AG20443 (cell line): ENCODE measurements around the gene DSEL.

ENCODE experiments used
- DNase-seq: peaks from one replicate; pipeline ENCODE4 v3.0.0; 2012; ENCODE audit warnings: low spot score, mixed read lengths

The DSEL gene

DNA sequence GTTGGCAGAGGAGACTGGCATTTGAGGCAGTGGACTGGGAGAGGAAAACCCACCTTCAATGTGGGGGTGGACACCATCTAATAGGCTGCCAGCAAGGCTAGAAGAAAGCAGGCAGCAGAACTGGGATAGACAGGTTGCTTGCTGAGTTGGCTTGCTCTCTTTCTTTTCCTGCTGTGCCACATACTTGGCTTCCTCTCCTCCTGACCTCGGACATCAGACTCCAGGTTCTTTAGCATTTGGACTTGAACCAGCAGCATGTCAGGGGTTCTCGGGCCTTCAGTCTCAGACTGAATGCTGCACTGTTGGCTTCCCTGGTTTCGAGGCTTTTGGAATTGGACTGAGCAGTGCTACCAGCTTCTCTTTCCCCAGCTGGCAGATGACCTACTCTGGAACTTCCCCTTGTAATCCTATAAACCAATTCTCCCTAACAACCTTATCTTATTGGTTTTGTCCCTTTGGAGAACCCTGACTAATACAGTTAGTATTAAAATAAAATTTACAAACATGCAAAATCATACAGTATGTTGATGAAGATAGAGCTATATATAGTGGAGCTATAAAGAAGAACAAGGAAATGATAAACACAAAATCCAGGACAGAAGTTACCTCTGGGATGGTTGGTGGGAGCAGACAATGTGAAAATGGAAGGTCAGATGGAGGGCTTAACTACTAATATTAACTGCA, 15.9 kb downstream of the DSEL start:
- no peak for DNase-seq

GRCh38 chr18:67496469-67496868, 20.1 kb downstream of the DSEL start:
- no peak for DNase-seq

GRCh38 chr18:67486534-67486933, 30.0 kb downstream of the DSEL start:
- no peak for DNase-seq

GRCh38 chr18:67485655-67486054, 30.9 kb downstream of the DSEL start:
- no peak for DNase-seq

- DNase-seq = no peak
Observed at GRCh38 chr18:67484458-67484857, 32.1 kb downstream of the DSEL start.

DNA sequence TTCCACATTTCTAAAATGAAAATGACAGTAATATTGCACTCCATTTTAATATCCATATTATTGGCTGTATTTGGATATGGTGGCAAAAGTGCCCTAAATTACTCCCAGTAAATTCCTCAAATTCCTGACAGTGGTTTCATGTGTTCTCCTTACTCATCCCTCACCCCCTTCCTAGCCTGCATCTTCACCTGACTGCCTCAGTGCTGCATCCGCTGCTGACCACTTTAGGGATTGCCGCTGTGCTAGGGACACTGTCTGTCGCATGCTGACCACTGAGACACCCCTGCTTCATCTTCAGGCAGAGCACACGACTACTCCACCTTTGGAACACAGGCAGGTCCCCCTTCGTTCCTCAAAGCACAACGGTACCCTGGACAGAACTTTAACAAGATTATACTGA, 32.6 kb downstream of the DSEL start:
- no peak for DNase-seq

DNA sequence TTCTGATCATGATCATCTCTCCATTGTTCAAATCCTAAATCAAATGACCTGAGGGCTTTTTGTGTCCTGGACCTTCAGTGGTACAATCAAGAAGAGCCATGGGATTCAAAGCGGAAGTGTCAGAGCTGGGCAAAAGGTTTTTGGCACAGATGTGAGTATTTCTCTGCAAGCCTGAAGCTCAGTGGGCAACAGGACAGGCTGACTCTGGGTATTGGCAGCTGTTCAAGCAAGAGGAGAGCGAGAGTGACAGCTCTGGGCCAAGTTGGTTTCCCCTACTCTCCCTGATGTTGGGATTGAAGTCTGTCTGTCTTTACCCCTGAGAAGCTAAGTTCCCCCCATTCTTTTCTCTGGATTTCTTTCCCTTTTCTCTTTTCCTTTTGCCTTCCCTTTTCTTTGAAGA, 33.3 kb downstream of the DSEL start:
- no peak for DNase-seq

GRCh38 chr18:67478249-67478648, 38.3 kb downstream of the DSEL start:
- no peak for DNase-seq

GRCh38 chr18:67477522-67477921, 39.0 kb downstream of the DSEL start:
- no peak for DNase-seq

- DNase-seq = no peak
Observed at GRCh38 chr18:67476585-67476984, 39.9 kb downstream of the DSEL start.

GRCh38 chr18:67475673-67476072, 40.8 kb downstream of the DSEL start:
- peak; percentile 16 for DNase-seq

DNA sequence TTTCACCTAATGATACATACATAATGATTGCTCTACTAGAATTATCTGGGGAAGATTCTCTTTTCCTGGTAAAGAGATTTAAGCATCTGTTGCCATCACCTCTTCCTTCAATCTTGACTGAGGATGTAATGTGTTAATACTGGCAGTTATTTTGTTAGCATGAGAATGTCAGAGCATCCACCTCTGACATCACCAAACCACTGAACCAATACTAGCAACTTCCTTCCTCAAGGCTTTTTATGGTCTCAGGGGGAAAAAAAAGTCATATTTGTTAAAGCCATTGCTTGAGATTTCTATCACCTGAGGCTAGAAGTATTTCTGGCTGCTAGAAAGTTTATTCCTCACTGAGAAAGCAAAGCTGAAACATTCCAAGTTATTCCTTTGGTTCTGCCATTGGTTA, 48.5 kb downstream of the DSEL start:
- no peak for DNase-seq

GRCh38 chr18:67467188-67467587, 49.3 kb downstream of the DSEL start:
- no peak for DNase-seq

GRCh38 chr18:67464499-67464898, 52.0 kb downstream of the DSEL start:
- DNase-seq = no peak

DNA sequence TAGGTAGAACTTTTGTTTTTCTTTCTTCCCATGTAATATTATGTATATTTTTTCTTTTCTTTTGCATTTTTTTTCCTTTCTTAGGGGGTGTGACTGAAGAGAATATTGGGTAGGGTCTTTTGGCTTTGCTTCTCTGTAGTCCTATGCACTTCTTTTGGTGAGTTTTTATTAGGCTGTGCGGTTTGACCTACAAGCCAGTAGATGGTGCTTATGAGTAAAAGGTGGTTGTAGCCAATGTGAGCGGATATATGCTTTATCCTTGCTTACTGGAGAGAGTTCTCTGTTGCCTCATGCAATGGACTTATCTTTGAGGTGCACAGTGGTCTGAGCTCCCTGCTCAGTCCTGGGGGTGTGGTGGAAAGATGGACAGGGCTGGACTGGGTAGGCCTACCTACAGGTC, 52.7 kb downstream of the DSEL start:
- DNase-seq = no peak

GRCh38 chr18:67456711-67457110, 59.8 kb downstream of the DSEL start:
- DNase-seq = no peak
